ENCODE results near the gene SDK2. TPM values are rescaled to one million over a fixed set of nuclear protein-coding genes. Genes with fewer than 3 reads are reported as not detected.
A peak's percentile ranks its signal among the peaks of the same experiment; 100 is the strongest.

SDK2 gene
- polyA plus RNA-seq, 10 donors: 19.4 to 32.3 (median 25.3) TPM

DNA sequence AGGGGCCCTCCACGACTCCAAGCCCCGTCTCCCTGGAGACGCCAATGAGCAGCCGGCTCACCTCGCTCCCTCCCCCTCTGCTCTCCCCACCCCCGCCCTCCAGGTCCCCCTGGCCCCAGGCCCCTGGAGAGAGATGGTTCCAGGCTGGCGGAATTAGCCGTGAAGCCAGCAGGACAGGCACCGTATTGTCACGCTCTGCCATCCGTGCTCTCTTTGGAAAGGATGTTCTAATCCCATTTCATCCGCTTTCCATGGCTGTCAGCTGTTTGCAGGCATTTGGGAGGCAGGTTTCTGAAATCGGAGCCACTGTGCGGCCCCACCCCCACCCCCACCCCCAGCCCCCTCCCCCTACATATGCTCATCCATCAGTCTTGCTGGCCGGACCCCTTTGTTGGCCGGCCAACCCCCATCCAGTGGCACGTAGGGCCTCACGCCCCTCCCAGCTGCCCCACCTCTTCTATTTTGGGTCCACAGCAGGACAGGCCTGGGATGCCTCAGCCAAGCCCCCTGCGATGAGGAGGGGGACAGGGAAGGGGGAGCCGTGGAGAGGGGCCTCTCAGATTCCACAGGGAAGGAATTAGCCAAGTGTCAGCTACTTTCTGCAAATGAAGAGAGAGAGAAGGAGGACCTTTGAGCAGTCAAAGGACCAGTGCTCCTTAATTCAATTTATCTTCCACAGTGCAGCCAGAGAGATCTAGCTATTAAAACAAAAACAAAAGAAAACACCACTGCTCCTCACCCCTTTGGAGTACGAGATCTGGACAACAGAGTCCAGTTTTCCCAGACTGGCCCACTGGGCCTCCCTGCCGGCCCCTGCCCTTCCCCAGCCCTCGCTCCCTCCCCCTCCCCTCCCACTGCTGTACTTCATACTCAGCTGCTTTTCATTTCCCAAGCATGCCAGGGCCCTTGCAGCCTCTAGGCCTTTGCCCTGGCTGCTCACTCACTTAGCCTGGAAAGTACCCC lies 30.7 kb downstream of the SDK2 start:
- peak; percentile 65 to 75 (median 73) for DNase-seq

DNA sequence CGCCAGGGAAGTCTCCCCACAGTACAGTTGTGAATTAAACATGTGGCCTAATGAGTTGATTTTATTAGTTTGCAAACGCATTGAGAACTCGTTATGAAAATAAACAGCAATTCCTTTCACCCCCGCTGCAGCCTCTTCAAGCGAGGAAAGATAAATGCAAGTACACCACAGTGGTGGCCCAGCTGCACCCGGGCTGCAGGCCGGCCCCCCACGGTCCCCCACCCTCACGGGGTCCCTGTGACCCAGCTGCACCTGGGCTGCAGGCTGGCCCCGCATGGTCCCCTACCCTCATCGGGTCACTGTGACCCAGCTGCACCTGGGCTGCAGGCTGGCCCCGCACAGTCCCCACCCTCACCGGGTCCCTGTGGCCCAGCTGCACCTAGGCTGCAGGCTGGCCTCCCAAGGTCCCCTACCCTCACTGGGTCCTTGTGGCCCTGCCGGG lies 32.2 kb downstream of the SDK2 start:
- no peak for DNase-seq

DNA sequence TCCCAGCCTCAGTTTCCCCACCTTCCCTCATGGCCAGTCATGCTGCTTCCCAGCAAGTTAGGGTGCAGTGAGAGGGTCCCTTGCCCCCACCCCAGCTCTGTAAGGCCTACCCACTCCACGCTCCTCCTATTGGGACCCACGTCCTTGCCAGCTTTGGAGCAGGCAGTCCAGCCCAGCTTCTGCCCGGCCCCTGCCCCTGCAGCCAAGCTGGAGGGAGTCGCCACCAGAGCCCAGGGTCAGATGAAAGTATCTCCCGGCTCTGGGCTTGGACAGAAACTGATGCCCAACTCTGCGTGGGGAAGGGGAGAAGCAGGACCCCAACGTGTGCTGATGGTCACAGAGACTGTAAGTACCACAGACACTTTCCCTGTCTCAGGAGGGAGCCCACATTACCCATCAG lies 32.6 kb downstream of the SDK2 start:
- DNase-seq: no peak

DNA sequence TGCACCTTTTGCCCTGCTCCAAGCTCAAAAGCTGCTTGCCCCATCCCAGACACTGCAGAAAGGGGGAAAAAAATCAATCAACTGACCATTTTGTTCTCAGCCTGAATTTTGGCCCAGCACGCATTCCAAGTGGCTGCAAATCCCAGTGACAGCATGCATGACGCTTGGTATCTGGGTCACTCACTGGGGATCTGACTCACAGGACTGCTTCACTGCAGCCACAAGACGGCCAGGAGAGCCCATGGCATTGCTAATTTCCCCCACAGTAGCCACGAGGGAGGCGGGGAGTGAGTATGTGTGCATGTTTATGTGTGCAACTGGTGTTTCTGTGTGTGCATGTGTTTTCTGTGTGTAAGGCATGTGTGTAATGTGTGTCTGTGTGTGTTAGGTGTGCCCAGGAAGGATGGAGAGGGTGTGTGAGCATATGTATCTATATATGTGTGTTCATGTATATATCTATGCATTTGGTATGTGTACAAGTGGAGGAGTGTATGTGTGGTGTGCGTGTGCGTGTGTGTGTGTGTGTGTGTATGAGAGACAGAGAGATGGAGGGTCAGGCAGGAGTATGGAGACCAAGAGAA lies 33.8 kb downstream of the SDK2 start:
- DNase-seq: no peak

DNA sequence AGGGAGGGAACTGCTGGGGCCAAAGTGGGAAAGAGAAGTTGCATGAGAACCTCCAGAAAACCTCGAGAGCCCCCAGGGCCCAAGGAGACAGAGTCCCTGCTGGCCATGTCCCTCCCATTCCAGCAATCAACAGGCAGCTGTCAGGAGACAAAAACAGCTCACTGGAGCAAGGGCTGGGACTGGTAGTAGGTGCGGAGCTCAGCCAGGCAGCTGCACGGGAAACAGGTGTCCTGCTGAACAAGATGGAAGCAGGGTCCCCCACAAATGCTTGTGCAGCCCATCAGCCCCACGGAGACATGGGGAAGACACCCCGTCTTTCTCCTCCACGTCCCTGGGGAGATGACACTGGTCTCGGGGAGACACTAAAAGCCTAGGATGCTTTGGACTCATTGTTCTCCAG lies 34.5 kb downstream of the SDK2 start:
- no peak for DNase-seq

DNA sequence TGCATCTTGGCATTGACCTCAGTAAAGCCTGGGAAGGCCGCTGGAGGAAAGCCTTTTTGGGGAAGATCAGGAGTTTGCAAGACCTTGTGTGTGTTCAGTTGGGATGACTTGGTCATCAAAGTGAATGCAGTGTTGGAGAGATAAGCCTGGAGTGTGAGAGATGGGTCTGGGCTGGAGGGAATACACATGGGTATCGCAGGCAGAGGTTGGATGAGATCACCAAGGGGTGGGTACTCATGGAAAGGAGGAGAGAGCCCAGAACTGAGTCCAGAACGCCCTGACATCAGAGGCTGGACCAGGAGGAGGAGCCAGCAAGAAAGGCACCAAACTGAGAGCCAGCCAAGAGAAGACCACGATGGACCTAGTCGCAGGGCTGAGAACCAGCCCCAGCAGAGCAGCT lies 35.2 kb downstream of the SDK2 start:
- DNase-seq: no peak

DNA sequence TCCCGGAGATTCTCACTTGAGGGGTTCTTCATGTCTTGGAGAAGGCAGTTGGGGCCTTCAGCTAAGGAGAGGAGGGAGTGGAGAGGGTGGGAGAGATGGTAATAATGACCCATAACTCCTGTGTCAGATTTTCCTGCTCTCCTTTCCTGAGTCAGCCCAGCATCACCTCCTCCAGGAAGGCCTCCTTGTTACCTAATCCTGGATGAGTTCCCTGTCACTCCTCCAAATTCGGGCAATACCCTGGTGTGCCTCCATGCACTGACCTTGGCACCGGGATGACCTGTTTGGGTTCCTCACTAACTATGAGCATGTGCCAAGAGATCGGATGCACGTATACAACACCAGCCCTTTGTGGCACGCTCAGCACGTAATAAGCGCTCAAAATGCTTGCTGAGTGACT lies 38.8 kb downstream of the SDK2 start:
- DNase-seq: no peak

DNA sequence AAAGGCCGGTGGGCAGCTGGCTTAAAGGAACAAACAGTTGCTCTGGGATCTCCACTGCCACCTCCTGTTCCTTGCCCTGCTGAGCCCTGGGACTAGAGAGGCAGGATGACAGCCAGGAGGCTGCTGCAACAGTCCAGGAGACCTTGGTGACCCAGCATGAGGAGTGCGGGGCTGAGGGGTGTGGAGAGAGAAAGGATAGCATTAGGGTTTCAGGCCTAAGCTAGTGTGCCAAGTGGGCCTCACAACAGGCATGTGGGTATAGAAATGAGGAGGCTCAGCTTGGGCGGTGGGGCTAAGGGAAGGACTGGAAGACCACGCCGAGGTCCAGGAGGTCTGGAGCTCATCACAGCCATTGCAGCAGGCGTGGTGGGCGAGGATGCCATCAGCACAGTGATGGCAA lies 39.8 kb downstream of the SDK2 start:
- no peak for DNase-seq

DNA sequence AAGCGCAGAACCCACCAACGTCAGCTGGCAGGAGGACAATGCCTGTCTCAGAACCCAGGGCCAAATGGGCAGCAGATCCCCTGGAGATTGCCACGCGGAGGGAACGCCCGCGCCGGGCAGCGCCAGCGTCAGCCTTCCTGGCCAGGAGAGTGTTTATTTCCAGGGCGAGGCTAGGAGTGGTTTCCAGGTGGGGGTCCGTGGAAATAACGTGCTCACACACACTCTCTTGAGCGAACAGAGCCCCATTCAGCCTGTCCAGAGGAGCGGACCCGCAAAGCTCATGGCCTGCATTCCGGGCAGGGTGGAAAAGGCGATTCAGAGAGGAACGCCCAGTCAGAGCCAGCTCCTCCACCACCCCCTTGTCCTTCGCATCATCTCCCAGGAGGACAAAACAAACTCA lies 40.3 kb downstream of the SDK2 start:
- DNase-seq: no peak

DNA sequence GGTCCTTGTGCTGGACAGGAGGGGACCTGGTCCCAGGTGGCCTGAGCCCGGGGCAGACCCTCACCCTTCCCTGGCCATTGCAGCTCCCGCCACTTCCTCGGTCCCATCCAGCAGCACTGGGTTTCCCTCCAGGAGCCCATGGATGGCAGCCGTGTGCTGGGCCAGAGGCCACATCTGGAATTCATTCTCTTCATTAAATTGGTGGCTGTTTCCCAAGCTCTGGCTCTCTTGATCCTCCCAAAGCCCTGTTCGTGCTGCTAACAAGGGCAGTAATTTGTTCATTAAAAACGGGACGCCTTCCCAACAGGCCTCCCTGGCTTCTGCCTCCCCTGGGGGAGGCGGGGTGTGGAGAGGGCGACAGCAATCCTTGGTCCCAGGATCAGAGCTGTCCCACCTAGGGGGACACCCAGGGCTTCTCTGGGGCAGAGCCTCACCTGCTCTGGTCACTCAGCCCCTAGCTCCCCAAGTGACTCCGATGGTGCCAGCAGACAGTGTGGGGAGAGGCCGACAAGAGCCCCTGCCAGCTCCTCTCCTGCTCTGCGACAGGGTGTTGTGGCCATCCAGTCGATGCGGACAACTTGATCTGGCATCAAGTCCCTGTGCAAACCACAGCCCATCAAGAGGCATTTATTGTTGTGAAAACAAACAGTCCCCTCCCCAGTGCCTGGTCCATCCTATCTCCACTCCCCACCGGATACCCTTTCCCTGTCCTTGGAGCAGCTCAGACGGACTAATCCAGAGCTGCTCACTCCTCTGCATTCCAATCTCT lies 44.0 kb downstream of the SDK2 start:
- DNase-seq: peak in 2 of 3 donors; percentile 59 to 86

DNA sequence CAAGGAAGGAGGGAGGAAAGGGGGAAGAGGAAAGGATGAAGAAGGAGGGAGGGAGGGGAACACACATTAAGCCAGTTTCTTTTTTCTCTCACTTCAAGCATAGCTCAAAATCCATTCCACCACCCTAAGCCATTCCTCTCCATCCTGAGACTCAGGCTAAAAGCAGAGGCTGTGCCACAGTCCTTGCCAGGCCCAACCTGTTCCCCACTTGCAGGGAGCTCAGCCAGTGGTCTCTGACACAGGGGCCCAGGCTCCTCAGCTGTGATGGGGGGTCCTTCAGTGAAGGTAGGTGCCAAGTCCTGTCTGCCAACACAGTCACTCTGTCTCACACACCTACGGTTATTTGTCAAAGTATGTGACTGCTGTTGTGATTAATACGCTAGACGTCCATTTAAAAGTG lies 44.6 kb downstream of the SDK2 start:
- DNase-seq: no peak

DNA sequence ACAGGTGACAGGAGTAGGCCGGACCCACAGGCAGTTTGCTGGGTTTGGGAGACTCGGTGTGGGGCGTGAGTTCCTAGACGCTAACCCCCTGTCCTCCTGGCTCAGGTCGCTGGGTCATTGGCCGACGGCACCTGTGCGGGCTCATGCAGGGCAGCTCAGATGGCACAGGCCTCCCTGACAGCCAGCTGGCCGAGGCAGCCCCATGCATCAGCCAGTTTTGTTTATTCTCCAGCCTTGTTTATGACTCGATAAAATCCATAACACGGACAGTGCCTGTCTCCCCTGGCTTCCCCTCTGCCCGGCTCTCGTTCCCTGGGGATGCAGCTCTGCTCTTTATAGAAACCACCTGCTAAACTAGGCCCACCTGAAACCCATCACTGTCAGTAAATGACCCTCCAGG lies 46.0 kb downstream of the SDK2 start:
- no peak for DNase-seq

DNA sequence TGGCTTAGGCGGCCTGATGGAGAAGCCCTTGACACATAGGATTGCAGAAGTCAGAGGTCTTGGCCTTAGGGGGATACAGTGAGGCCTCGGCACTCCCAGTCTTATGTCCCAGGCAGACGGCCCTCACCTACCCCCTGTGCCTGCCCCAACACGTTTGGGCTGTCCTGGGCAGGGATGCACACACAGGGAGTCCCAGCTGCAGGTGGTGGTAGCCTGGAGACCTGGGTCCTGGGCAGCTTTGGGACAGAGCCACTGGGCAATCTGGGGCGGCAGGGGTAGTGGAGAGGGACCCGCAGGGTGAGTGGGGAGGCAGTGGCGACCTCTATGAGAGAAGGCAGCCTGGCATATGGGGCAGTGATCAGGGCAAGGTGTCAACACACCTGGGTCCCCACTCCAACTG lies 48.3 kb downstream of the SDK2 start:
- DNase-seq: no peak

DNA sequence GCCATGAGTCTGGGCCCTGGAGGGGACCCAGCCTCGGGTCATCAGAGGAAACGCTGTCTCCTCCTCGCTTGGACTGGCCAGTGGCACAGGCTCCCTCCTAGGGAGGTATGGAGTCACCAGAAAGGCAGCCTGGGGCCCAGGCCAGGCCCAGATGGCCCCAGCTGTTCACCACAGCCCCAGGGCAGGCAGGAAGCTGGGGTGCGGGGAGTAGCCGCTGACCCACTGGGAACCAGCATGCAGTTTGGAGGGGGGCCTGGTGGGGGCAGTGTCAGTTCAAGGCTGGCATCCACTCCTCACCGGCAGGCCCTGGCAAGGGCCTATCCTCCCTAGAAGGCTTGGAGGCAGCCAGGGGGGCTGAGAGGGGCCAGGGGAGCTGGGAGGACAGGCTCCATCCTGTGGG lies 48.8 kb downstream of the SDK2 start:
- peak in 2 of 3 donors; percentile 33 to 58 for DNase-seq

DNA sequence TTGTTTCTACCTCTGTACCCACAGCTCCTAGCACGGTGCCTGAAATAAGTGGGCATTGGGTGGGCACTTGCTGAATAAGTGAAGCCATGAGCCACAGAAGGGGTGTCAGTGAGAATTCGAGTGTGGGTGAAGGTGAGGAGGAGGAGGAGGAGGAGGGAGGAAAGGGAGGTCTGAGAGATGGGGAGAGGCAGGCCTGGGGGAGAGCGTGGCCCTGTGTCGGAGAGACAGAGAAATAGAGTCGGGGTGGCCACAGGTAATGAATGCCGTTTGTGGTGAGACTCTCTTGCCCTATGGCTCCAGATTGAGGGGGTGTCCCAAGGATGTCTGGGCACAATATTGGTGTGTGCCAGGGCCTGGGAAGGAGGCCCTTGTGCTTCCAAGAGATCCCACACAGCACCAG lies 49.2 kb downstream of the SDK2 start:
- DNase-seq: no peak

DNA sequence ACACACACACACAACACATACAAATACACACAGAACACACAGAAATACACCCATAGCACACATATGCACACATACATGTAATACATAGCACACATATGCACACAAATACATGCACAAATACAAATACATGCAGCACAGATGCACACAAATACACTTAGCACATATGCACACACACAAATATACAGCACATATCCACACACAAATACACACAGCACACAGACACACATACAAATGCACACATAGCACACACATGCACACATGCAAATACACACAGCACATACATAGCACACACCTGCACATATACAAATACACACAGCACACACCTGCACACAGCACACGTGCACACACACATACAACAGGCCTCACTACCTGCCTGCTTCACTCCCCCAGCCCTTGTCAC lies 49.6 kb downstream of the SDK2 start:
- DNase-seq: no peak

DNA sequence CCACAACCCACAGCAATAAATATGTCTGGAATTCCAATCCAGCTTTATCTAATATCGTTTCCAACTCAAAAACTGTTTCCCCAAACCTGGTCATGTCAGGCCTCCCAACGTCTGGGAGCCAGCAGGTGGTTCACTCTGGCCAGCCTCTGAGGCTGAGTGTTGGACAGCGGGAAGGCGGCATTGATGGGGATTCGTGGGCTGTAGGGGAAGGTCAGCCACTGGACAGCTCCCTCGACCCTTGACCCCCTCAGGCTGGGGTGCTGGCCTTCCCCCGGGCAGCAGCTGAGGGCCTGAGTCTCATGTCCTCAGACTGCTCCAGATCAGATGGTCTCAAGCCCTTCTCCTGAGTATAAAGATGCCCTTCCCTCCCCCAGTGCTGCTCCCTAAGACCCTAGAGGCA lies 50.2 kb downstream of the SDK2 start:
- no peak for DNase-seq

DNA sequence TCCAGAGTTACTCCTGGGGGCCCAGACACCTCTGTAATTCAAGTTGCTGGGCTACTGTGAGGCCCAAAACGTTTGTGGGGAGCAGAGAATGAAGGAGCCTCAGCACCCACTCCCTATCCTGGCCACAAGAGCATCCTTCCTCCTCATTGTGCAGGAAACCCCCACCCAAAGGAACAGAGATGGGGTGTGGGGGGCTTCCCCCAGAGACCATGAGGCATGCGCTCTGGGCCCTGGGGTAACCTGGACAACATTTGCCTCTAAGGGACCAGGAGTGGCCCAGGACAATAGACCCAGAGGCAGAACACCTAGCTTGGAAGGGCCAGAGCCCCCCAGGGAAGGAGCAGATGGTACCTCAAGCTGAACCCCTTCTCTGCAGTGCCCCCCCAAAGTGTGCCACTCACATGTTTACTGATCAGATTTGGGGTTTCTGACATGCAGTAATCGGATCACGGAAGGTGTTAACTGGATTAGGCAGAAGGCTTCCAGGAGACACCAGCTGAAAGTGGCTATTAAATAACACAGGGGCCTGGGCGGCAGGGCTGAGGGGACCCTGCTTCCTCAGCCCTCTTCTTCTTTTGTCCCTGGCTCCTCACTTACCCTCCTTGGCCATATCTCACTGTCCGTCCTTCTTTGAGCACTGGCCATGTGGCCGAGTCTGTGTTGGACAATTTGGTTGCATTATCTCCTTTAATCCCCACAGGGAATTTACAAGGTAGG lies 50.8 kb downstream of the SDK2 start:
- DNase-seq: no peak

DNA sequence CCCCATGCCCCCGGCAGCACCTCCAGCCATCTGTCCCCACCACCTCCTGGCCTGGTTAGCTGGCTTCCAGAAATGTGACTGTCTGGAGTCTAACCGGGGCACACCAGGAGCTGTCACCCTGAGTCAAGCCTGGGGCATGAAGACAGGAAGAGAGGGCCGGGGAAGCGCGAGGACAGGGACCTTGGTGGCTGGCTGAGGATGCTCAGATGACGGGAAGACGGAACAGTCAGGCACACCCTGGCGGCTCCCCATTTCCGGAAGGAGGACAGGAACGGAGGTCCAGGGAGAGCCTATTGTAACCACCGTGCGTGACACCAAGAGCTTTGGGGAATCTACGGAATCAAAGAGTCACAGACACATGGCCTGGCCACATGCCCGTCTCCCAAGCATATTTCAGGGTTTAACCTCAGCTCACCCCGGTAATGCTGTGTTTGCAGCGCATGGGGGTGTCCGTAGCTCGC lies 51.7 kb downstream of the SDK2 start:
- DNase-seq: no peak

DNA sequence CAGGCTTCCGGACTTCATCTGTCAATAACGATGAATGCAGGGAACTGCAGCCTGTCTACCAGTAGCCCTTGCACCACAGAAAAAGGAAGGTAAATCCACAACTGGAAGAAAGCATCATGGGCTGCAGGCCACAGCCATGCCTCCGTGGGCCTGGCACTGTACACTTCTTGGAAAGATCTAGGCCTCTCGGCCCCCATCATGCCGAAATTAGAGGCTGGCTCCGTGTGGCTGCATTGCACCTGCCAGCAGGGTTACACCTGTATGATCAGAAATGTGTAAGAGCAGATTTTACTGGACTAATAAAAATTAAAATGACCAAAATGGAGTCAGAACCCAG lies 52.2 kb downstream of the SDK2 start:
- no peak for DNase-seq

DNA sequence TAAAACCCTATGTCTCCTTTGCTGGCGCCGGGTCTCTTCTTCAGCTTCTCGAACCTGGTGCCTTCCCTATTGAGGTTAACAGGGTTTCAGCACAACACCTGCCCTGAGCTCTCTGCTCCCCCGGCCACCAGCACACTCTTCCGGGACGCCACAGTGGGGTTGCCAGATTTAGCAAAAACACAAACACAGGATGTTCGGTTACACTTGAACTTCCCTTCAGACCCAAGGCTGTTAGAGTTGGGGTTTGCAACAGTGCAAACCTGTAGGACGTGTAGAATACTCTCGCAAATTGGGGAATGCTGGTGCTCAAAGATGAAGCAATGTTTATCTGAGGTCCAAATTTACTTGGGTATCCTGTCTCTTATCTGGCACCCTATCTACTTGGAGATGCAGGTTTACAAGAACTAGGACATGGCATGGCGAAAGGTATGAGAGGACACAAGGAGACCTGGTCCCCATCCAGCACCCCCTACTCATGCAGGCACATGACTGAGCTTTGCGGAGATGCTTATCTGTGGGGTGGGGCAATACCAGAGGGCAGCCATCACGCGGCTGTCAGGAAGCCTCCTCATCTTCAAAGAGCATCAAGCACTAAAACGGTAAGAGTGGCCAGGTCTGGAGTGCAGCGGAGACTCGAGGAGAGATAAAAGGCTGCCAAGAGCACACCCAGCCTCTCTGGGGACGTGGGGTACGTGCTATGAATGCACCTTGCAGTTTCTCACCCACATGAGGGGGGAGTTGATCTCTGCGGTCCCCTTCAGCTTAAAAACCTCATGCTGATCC lies 52.8 kb downstream of the SDK2 start:
- no peak for DNase-seq
